Stimulated activated naive CD8-positive, alpha-beta T cell treated with anti-CD3 and anti-CD28 coated beads, Interleukin-15, Interleukin-2, amounts not matched to agents 100 ng/mL and 50 ng/mL, for 24 hours (primary cell): Measurements from ENCODE around the gene SEC14L2.

Experiments
- H3K27ac Mint-ChIP-seq: one replicate; pipeline ENCODE4 v1.8.0; 2021; ENCODE audit warnings: mild to moderate bottlenecking, mixed read lengths
- H3K27me3 Mint-ChIP-seq: one replicate; pipeline ENCODE4 v1.8.0; 2021; ENCODE audit warnings: mixed read lengths
- H3K36me3 Mint-ChIP-seq: one replicate; pipeline ENCODE4 v1.8.0; 2021; ENCODE audit warnings: low read depth, mixed read lengths
- H3K4me1 Mint-ChIP-seq: one replicate; pipeline ENCODE4 v1.8.0; 2021; ENCODE audit warnings: low read depth, mixed read lengths
- H3K4me3 Mint-ChIP-seq: one replicate; pipeline ENCODE4 v1.8.0; 2021; ENCODE audit warnings: mild to moderate bottlenecking, mixed read lengths
- H3K9me3 Mint-ChIP-seq: one replicate; pipeline ENCODE4 v1.8.0; 2021; ENCODE audit warnings: mixed read lengths

Gene SEC14L2

GRCh38 chr22:30370641-30371230, 26.1 kb upstream of the SEC14L2 start:
- H3K9me3 Mint-ChIP-seq, result no peaks in the 10 kb centered on the region
- no peaks in the 10 kb centered on the region for H3K36me3 Mint-ChIP-seq
- no peaks in the 10 kb centered on the region for H3K4me1 Mint-ChIP-seq
- H3K4me3 Mint-ChIP-seq, result no peak overlapping the region
- H3K27me3 Mint-ChIP-seq, result no peaks in the 10 kb centered on the region
- no peak overlapping the region for H3K27ac Mint-ChIP-seq

- no peaks in the 10 kb centered on the region for H3K27me3 Mint-ChIP-seq
- H3K27ac Mint-ChIP-seq, result no peak overlapping the region
- no peak overlapping the region for H3K4me3 Mint-ChIP-seq
- H3K36me3 Mint-ChIP-seq, result no peaks in the 10 kb centered on the region
- no peaks in the 10 kb centered on the region for H3K4me1 Mint-ChIP-seq
- no peaks in the 10 kb centered on the region for H3K9me3 Mint-ChIP-seq
These were observed 25.5 kb upstream of the SEC14L2 start for GRCh38 chr22:30371321-30371720.

- Mint-ChIP-seq H3K27ac (no peak overlapping the region), H3K4me1 (no peaks in the 10 kb centered on the region), H3K4me3 (no peak overlapping the region), H3K9me3 (no peaks in the 10 kb centered on the region), H3K36me3 (no peaks in the 10 kb centered on the region), H3K27me3 (no peaks in the 10 kb centered on the region)
These were observed 24.8 kb upstream of the SEC14L2 start for GRCh38 chr22:30371981-30372380.

- no peaks in the 10 kb centered on the region for H3K36me3 Mint-ChIP-seq
- H3K9me3 Mint-ChIP-seq, result no peaks in the 10 kb centered on the region
- H3K4me3 Mint-ChIP-seq, result no peak overlapping the region
- no peaks in the 10 kb centered on the region for H3K4me1 Mint-ChIP-seq
- H3K27me3 Mint-ChIP-seq, result no peaks in the 10 kb centered on the region
- H3K27ac Mint-ChIP-seq, result no peak overlapping the region
These were observed 23.9 kb upstream of the SEC14L2 start for GRCh38 chr22:30372915-30373314.

- Mint-ChIP-seq H3K27ac (no peak overlapping the region), H3K36me3 (no peaks in the 10 kb centered on the region), H3K27me3 (no peaks in the 10 kb centered on the region), H3K4me3 (no peak overlapping the region), H3K4me1 (no peaks in the 10 kb centered on the region), H3K9me3 (no peaks in the 10 kb centered on the region)
These were observed 23.2 kb upstream of the SEC14L2 start for GRCh38 chr22:30373331-30374325.

GRCh38 chr22:30375312-30375849, 21.4 kb upstream of the SEC14L2 start:
- Mint-ChIP-seq H3K27ac (no peak overlapping the region), H3K27me3 (no peaks in the 10 kb centered on the region), H3K4me1 (no peaks in the 10 kb centered on the region), H3K36me3 (no peaks in the 10 kb centered on the region), H3K4me3 (no peak overlapping the region), H3K9me3 (no peaks in the 10 kb centered on the region)

GRCh38 chr22:30380011-30380410, 16.8 kb upstream of the SEC14L2 start:
- H3K36me3 Mint-ChIP-seq, result no peaks in the 10 kb centered on the region
- no peaks in the 10 kb centered on the region for H3K9me3 Mint-ChIP-seq
- no peak overlapping the region for H3K4me3 Mint-ChIP-seq
- peaks cover 8% of the 10 kb centered on the region for H3K4me1 Mint-ChIP-seq
- H3K27ac Mint-ChIP-seq, result no peak overlapping the region
- H3K27me3 Mint-ChIP-seq, result no peaks in the 10 kb centered on the region

- Mint-ChIP-seq H3K36me3 (no peaks in the 10 kb centered on the region), H3K4me1 (peaks cover 8% of the 10 kb centered on the region), H3K9me3 (no peaks in the 10 kb centered on the region), H3K27me3 (no peaks in the 10 kb centered on the region), H3K27ac (no peak overlapping the region), H3K4me3 (no peak overlapping the region)
These were observed 15.6 kb upstream of the SEC14L2 start for GRCh38 chr22:30381264-30381663.

- peaks cover 9% of the 10 kb centered on the region for H3K4me1 Mint-ChIP-seq
These were observed 14.5 kb upstream of the SEC14L2 start for GRCh38 chr22:30382340-30382739.

GRCh38 chr22:30383061-30383460, 13.8 kb upstream of the SEC14L2 start:
- Mint-ChIP-seq H3K36me3 (no peaks in the 10 kb centered on the region), H3K4me3 (no peak overlapping the region), H3K27me3 (no peaks in the 10 kb centered on the region), H3K27ac (no peak overlapping the region), H3K4me1 (peaks cover 13% of the 10 kb centered on the region), H3K9me3 (no peaks in the 10 kb centered on the region)

More at GRCh38 chr22:30382340-30382739, 14.5 kb upstream of the SEC14L2 start:
- Mint-ChIP-seq H3K27ac (no peak overlapping the region), H3K36me3 (no peaks in the 10 kb centered on the region), H3K9me3 (no peaks in the 10 kb centered on the region), H3K4me3 (no peak overlapping the region), H3K27me3 (no peaks in the 10 kb centered on the region)

GRCh38 chr22:30385942-30386341, 10.9 kb upstream of the SEC14L2 start:
- H3K4me3 Mint-ChIP-seq, result no peak overlapping the region
- no peak overlapping the region for H3K27ac Mint-ChIP-seq
- H3K4me1 Mint-ChIP-seq, result peaks cover 30% of the 10 kb centered on the region
- no peaks in the 10 kb centered on the region for H3K9me3 Mint-ChIP-seq
- no peaks in the 10 kb centered on the region for H3K36me3 Mint-ChIP-seq
- H3K27me3 Mint-ChIP-seq, result no peaks in the 10 kb centered on the region

GRCh38 chr22:30386608-30386959, 10.2 kb upstream of the SEC14L2 start:
- H3K4me1 Mint-ChIP-seq, result peaks cover 30% of the 10 kb centered on the region
- H3K36me3 Mint-ChIP-seq, result no peaks in the 10 kb centered on the region
- H3K27ac Mint-ChIP-seq, result no peak overlapping the region
- H3K9me3 Mint-ChIP-seq, result no peaks in the 10 kb centered on the region
- peak overlapping the region; percentile 82 for H3K4me3 Mint-ChIP-seq
- H3K27me3 Mint-ChIP-seq, result no peaks in the 10 kb centered on the region

- peak within 1 kb of the TSS; percentile 82 for H3K4me3 Mint-ChIP-seq
- H3K4me1 Mint-ChIP-seq, result peaks cover 36% of the 10 kb centered on the region
- H3K9me3 Mint-ChIP-seq, result no peaks in the 10 kb centered on the region
- H3K27ac Mint-ChIP-seq, result no peak within 1 kb of the TSS
- no peaks in the 10 kb centered on the region for H3K27me3 Mint-ChIP-seq
- H3K36me3 Mint-ChIP-seq, result no peaks in the 10 kb centered on the region
These were observed 9.6 kb upstream of the SEC14L2 start, which contains the start of gene RNF215 for GRCh38 chr22:30386960-30387827. Gene RNF215 (minus strand): TSS chr22:30387411. CDS start chr22:30387313, 98 bp downstream.

- Mint-ChIP-seq H3K4me1 (peaks cover 54% of the 10 kb centered on the region), H3K9me3 (no peaks in the 10 kb centered on the region), H3K4me3 (no peak overlapping the region), H3K27ac (peak overlapping the region; percentile 74), H3K27me3 (no peaks in the 10 kb centered on the region), H3K36me3 (no peaks in the 10 kb centered on the region)
These were observed 5.7 kb upstream of the SEC14L2 start for GRCh38 chr22:30390974-30391691.
